IPS-18c (cell line): Measurements from ENCODE around the gene TOGARAM1.
A peak's percentile ranks its signal among the peaks of the same experiment; 100 is the strongest.

Source experiments
- H3K4me3 ChIP-seq: 2 replicates; pipeline ENCODE4 v1.7.0; 2013; ENCODE audit warnings: low read depth, mild to moderate bottlenecking, low read length, moderate library complexity; ENCODE audit not compliant: insufficient read depth
- H3K9me3 ChIP-seq: one replicate; pipeline ENCODE4 v1.6.1; 2013; ENCODE audit warnings: mild to moderate bottlenecking, low read length, moderate library complexity; ENCODE audit not compliant: control insufficient read depth, insufficient read depth

Gene TOGARAM1

DNA sequence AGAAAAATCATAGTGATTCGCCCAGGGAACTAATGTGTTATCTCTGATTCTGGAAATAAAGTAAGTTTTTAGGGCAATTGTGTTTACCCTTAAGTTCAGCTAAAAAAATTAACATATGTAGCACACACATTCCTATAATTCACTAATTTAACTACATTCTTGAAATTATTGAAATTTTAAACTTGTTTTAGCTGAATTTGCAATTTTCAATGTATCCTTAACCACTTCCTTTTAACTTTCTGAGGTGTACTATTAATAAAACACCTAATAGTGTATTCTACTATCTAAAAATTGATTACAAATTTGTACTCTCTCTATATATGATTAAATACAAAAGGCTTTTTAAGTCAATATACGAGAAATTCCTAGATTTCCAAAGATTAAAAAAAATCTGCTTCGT is 2.5 kb upstream of the TOGARAM1 start:
- Histone ChIP-seq H3K4me3 (no peak overlapping the region), H3K9me3 (no peaks in the 10 kb centered on the region)

DNA sequence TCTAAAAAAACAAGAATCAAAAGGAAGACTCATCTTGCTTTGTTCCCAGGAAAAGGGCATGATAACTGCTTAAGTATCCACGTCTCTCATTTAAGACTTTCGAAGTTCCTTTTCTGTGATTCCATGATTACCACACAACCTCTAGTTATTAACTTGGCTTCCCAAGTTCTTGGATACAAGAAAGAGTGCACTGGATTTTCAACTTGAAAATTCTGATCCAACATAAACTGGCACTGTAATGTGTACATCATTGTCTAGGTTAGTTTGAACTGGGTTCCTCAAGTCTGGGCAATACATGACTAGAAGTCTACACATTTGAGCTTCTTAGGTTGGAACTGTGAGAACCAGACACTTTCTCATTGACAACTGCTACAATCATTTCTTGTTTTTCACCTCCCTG is 1.8 kb upstream of the TOGARAM1 start:
- no peaks in the 10 kb centered on the region for H3K9me3 ChIP-seq
- H3K4me3 ChIP-seq, result peak overlapping the region; percentile 22; the same call in 1 of the 2 replicates

DNA sequence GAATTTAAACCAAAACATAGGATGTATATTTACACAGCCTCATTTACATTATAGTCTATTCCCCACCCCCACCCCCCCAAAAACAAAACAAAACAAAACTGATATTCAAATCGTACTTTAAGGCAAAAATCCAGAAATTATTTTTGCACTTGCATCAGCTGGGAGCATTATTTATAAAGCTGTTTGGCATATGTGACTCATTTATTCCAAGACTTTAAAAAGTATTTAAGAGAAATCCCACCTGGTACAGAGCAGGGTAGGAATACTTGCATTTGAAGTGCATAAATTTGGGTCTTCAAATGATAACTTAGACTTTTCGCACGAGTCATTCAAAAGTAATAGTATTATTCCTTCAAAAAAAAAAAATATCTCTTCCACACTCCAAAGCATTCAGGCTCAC is 1.3 kb upstream of the TOGARAM1 start:
- peak overlapping the region; percentile 77 for H3K4me3 ChIP-seq
- no peaks in the 10 kb centered on the region for H3K9me3 ChIP-seq

DNA sequence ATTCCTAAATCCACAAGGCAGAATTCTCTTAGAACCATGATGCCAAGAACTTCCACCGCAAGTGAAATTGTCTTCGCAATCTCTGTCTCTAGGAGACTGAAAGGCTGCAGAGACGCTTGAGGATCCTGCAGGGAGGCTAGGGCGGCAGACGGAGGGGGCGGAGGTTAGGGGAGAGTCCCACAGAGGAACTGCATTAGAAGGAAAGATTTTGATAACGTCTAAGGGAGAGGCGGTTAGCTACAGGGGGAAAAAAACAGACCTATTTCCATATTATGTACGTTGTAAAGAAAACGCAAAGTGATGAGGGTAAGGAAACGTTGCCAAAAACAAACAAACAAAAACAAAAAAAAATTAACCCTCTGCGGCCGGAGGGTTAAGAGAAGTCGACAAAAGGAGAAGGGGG is 838 bp upstream of the TOGARAM1 start:
- H3K4me3 ChIP-seq, result peak overlapping the region; percentile 77

DNA sequence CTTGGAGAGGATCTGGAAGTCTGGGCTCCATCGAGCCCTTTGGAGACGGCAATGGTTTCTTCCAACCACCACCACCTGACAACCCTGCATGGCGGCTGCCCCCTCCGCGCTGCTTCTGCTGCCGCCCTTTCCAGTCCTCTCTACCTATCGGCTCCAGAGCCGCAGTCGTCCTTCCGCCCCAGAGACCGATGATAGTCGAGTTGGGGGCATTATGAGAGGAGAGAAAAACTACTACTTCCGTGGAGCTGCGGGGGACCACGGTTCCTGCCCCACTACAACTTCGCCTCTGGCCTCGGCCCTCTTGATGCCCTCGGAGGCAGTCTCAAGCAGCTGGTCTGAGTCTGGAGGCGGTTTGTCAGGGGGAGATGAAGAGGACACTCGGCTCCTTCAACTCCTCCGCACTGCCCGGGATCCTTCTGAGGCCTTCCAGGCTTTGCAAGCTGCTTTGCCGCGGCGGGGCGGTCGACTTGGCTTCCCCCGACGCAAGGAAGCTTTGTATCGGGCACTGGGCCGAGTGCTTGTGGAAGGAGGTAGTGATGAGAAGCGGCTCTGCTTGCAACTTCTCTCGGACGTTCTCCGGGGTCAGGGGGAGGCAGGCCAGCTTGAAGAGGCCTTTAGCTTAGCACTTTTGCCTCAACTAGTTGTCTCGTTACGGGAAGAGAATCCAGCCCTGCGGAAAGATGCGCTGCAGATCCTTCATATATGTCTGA is 499 bp downstream of the TOGARAM1 start:
- peak overlapping the region; percentile 72 for H3K4me3 ChIP-seq
- H3K9me3 ChIP-seq, result no peaks in the 10 kb centered on the region

More for the DNA sequence above, 838 bp upstream of the TOGARAM1 start:
- H3K9me3 ChIP-seq, result no peaks in the 10 kb centered on the region

DNA sequence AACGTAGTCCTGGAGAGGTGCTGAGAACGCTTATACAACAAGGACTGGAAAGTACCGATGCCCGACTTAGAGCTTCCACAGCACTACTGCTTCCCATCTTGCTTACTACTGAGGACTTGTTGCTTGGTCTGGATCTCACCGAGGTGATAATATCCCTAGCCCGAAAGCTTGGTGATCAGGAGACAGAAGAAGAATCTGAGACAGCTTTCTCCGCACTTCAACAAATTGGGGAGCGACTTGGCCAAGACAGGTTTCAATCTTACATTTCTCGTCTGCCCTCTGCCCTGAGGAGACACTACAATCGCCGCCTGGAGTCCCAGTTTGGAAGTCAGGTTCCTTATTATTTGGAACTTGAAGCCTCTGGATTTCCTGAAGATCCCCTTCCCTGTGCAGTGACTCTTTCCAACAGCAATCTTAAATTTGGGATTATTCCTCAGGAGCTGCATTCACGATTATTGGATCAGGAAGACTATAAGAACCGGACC is 1.1 kb downstream of the TOGARAM1 start:
- peak overlapping the region; percentile 72 for H3K4me3 ChIP-seq
- H3K9me3 ChIP-seq, result no peaks in the 10 kb centered on the region

DNA sequence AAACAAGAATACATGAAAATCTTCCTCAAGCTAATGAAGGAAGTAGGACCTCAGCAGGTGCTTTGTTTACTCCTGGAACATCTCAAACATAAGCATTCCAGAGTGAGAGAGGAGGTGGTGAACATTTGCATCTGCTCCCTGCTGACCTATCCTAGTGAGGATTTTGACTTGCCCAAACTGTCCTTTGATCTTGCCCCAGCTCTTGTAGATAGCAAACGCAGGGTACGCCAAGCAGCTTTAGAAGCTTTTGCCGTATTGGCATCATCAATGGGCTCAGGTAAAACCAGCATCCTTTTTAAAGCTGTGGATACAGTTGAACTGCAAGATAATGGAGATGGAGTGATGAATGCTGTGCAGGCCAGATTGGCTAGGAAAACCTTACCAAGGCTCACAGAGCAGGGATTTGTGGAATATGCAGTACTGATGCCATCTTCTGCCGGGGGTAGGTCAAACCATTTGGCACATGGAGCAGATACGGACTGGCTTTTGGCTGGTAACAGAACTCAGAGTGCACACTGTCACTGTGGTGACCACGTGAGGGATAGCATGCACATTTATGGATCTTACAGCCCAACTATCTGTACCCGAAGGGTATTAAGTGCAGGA is 1.9 kb downstream of the TOGARAM1 start:
- Histone ChIP-seq H3K4me3 (peak overlapping the region; percentile 72), H3K9me3 (no peaks in the 10 kb centered on the region)

DNA sequence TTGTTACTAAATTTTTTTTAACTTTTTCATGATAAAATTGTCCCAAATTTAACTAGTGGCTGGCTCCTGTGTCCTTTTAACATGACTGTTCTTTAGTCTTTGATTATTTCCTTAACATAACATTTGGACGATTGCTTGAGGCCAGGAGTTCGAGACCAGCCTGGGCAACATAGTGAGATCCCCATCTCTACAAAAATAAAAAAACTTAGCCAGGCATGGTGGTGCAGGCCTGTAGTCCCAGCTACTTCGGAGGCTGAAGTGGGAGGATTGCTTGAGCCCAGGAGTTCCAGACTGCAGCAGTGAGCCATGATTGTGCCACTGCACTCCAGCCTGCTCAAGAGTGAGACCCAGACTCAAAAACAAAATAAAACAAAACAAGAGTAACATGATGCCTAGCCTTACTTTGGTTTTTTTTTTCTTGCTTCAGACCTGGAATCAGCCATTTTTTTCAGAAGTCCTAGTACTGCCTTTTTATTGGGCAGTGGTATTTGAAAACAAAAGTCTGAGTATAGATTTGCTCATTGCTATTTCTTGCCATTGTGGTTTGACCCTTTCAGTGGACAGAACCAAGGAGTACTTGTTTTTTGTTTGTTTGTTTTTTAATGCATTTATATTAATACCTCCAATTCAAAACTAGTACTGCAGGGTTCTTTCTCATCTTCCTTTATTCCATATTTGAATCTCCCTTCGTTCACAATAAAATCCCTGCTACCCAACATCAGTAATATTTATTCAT is 4.8 kb downstream of the TOGARAM1 start:
- Histone ChIP-seq H3K4me3 (no peak overlapping the region), H3K9me3 (no peaks in the 10 kb centered on the region)

DNA sequence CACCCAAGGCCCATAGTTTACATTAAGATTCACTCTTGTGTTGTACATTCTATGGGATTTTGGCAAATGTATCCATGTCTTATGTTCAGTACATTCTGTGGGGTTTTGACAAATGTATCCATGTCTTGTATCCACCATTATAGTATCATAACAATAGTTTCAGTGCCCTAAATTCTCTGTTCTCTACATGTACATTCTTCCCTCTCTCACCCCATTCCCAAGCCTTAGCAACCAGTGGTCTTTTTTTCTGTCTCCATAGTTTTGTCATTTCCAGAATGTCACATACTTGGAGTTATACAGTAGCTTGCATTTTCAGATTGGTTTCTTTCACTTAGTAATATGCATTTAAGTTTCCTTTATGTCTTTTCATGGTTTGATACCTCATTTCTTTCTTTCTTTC is 6.7 kb downstream of the TOGARAM1 start:
- Histone ChIP-seq H3K4me3 (no peak overlapping the region), H3K9me3 (no peaks in the 10 kb centered on the region)

DNA sequence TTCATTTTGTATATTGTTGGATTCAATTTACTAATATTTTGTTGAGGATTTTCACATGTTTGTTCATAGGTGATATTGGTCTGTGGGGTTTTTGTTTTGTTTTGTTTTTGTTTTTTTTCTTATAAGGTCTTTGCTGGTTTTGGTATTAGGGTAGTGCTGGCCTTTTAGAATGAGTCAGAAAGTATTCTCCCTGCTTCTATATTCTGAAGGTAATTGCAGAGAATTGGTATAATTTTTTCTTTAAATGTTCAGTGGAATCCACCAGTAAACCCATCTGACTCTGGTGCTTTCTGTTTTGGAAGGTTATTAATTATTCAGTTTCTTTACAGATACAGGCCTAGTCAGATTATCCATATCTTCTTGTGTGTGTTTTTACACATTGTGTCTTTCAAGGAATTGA is 8.9 kb downstream of the TOGARAM1 start:
- H3K9me3 ChIP-seq, result no peaks in the 10 kb centered on the region
- H3K4me3 ChIP-seq, result no peak overlapping the region

DNA sequence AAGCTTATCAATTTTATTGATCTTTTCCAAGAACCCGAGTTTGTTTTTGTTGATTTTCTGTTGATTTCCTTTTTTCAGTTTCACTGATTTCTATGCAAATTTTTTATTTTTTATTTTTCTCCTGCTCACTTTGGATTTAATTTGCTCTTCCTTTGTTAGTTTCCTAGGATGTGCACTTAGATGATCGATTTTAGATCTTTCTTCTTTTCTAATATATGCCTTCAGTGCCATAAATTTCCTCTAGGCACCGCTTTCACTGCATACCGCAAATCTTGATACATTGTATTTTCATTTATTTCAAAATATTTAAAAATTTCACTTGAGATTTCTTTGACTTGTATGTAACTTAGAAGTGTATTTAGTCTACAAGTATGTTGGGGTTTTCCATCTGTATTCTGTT is 9.5 kb downstream of the TOGARAM1 start:
- H3K4me3 ChIP-seq, result no peak overlapping the region
- no peaks in the 10 kb centered on the region for H3K9me3 ChIP-seq

DNA sequence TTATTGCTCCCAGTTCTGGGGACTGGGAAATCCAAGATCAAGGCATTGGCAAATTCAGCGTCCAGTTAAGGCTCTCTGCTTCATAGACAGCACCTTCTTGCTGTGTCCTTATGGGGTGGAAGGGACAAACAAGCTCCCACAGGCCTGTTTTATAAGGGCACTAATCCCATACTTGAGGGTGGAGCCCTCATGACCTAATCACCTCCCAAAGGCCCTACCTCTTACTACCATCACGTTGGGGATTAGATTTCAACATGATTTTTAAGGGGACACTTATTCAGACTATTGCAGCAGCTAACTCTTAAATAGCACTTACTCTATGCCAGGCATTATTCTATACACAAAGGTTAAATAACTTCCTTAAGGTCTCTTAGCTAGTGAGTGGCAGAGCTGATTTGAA is 17.3 kb downstream of the TOGARAM1 start:
- H3K4me3 ChIP-seq, result no peak overlapping the region
- H3K9me3 ChIP-seq, result no peaks in the 10 kb centered on the region

DNA sequence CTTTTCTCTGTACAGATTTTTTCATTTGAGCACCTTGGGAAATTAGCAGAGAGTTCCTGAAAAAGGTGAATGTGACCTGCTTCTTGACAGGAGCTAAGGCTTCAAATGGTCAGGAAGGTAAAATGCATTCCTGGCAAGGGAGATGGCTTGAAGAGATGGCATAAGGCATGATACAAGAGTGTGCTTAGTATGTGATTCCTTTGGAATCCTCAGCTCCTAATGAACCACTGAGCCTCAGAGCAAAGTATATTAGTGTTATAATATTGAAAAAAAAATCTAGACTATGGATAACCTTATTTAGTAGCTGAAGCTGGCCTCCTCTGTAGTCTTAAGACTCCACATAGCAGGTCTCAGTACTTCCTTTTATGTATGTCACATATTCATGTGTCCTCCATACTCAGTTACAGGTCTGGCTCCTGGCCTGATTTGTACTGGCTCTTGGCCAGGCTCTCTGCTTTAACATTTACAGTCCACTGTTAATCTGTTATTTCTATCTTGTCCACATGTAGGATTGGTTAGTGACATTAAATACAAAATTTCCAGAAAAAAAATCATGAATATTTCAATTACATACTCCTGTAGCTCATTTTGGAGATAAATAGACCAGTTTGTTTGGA is 17.9 kb downstream of the TOGARAM1 start:
- Histone ChIP-seq H3K4me3 (no peak overlapping the region), H3K9me3 (no peaks in the 10 kb centered on the region)

DNA sequence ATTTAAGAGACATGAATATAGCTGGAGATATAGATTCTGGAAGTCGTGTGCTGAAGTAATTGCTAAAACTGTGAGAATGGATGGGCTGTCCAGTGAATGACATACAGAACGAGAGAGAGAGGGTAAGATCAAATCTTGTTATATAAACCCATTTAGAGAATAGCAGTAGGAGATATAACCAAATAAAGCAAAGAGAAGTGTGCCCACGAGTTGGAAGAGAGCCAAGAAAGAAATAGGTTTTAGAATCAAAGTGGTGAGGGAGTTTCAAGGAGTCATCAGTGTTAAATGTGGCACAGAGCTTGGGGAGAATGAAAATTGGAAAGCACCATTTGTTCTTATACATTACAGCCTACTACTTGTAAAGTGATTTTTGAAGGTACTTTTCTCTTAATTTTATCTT is 19.2 kb downstream of the TOGARAM1 start:
- Histone ChIP-seq H3K9me3 (no peaks in the 10 kb centered on the region), H3K4me3 (no peak overlapping the region)

DNA sequence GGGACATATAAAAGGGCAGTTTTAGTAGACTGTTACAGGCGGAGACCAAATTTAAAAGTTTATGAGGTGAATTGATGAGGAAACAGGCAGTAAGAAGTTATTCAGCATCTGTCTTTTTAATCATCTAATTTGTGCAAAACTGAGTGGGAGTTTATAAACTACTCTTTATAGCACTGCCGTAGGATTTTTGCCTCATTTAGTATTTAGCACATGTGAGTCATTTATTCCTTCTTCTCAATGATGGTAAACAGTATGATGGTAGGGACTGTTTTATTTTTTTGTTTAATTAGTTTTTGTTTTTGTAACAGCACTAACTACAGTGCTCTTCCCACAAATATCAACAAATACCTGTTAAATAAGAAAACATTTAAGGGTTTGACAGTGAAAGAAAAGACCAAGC is 20.6 kb downstream of the TOGARAM1 start:
- Histone ChIP-seq H3K4me3 (no peak overlapping the region), H3K9me3 (no peaks in the 10 kb centered on the region)

DNA sequence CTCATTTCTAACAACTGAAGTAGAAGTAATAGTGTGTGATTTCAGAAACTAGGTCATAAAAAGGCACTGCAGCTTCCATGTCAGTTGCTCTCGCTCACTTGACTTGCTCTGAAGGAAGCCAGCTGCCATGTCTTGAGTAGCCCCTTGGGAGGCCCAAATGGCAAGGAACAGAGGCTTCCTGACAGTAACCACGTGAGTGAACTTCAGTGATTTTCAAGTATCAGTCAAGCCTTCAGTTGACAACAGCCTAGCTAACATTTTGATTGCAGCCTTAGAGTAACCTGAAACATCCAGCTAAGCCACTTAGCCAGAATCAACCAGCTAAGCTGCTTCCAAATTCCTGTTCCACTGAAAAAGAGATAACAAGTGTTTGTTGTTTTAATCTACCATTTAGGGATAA is 26.7 kb downstream of the TOGARAM1 start:
- H3K4me3 ChIP-seq, result no peak overlapping the region
- H3K9me3 ChIP-seq, result no peaks in the 10 kb centered on the region

DNA sequence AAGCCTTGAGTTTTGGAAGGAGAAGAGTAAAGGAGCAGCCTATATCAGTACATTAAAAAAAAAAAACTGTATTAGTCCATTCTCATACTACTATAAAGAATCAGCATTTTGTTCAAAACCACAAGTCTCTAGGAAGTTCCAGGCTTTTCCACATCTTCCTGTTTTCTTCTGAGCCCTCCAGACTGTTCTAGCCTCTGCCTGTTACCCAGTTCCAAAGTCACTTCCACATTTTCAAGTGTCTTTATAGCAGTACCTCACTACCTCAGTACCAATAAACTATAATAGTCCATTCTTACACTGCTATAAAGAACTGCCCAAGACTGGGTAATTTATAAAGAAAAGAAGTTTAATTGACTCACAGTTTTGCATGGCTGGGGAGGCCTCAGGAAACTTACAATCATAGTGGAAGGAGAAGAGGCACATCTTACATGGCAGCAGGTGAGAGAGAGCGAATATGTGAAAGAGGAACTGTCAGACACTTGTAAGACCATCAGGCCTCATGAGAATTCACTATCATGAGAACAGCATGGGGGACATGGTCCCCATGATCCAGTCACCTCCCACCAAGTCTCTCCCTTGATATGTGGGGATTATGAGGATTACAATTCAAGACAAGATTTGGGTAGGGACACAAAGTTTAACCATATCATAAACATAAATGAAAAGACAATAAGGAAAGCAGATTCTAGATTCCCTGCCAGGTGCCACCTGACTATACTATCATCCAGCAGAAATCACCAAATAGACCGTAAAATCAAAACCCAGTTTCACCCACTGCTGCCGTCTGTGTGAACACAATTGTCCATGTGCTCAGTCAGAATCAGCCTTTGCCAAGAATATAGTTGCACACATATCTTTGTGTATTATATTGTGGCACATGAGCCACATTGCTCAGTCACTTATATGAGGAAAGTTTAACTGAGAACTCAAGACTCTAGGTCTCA is 27.8 kb downstream of the TOGARAM1 start:
- no peaks in the 10 kb centered on the region for H3K9me3 ChIP-seq

More for the DNA sequence above, 27.8 kb downstream of the TOGARAM1 start:
- H3K4me3 ChIP-seq, result no peak overlapping the region
